ENCODE data around the gene GOLGA8Q.
"Not testable (repeated sequence)": the region's sequence is repeated elsewhere in the genome, so short reads cannot be mapped to it uniquely, and the experiment has no call there.

The GOLGA8Q gene

GRCh38 chr15:30551750-30552149 lies at the start of gene GOLGA8Q:
TSS of gene GOLGA8Q (plus strand) at chr15:30552050. CDS start at chr15:30552078, 28 bp downstream.
- DNase-seq = not testable (repeated sequence)

- DNase-seq = not testable (repeated sequence)
Measured at GRCh38 chr15:30502904-30503781, 48.7 kb upstream of the GOLGA8Q start.

- not testable (repeated sequence) for DNase-seq
Measured at GRCh38 chr15:30504162-30504843, 47.5 kb upstream of the GOLGA8Q start.

- not testable (repeated sequence) for DNase-seq
Measured at GRCh38 chr15:30514545-30514944, 37.3 kb upstream of the GOLGA8Q start.

GRCh38 chr15:30523453-30524243 lies 28.2 kb upstream of the GOLGA8Q start:
- not testable (repeated sequence) for DNase-seq

GRCh38 chr15:30525912-30526311 lies 25.9 kb upstream of the GOLGA8Q start:
- not testable (repeated sequence) for DNase-seq

- DNase-seq = not testable (repeated sequence)
Measured at GRCh38 chr15:30529049-30529448, 22.8 kb upstream of the GOLGA8Q start.

- DNase-seq = peak; percentile 44
Measured at GRCh38 chr15:30566949-30567348, 15.1 kb downstream of the GOLGA8Q start.

- DNase-seq = not testable (repeated sequence)
Measured at GRCh38 chr15:30573012-30573491, 21.2 kb downstream of the GOLGA8Q start.

- DNase-seq = not testable (repeated sequence)
Measured at GRCh38 chr15:30579394-30579970, 27.6 kb downstream of the GOLGA8Q start.

GRCh38 chr15:30580716-30581115 lies 28.9 kb downstream of the GOLGA8Q start:
- DNase-seq = not testable (repeated sequence)

GRCh38 chr15:30598953-30599352 lies 47.1 kb downstream of the GOLGA8Q start:
- DNase-seq = not testable (repeated sequence)

GRCh38 chr15:30603796-30604195 lies 51.9 kb downstream of the GOLGA8Q start, which contains the start of gene GOLGA8H:
TSS of gene GOLGA8H (plus strand) at chr15:30604028. CDS start at chr15:30604126, 98 bp downstream.
- not testable (repeated sequence) for DNase-seq

Measured in activated effector memory CD4-positive, alpha-beta T cell treated with anti-CD3 and anti-CD28 coated beads, Interleukin-2, amount 50 U/mL, for 16 hours (primary cell).